Body of pancreas (tissue), 4 donors: ENCODE data around the gene DDIT3. TPM values are rescaled to one million over a fixed set of nuclear protein-coding genes. Genes with fewer than 3 reads are reported as not detected.

Source experiments
- ATAC-seq: fragments of 150-250 bp; one replicate; pipeline ENCODE4 v1.9.1; 2016
- DNase-seq, 4 donors: peaks; one replicate each; pipeline ENCODE4 v3.0.0-alpha.2; 2019
- H3K27ac ChIP-seq, 4 donors: fragments of 200-600 bp; sonication (generic); 1 replicate in 3 of 4; 2 replicates in 1 of 4; pipeline versions ENCODE4 v1.5.1 to v1.6.1; 2016 to 2019; ENCODE audit warnings: mild to moderate bottlenecking in 1 of 4, mixed read lengths in 1 of 4, moderate library complexity in 1 of 4
- H3K27me3 ChIP-seq, 2 donors: fragments of 200-600 bp; sonication (generic); one replicate each; pipeline ENCODE4 v1.6.0; 2016; ENCODE audit warnings: mild to moderate bottlenecking in 1 of 2
- H3K36me3 ChIP-seq, 2 donors: fragments of 200-600 bp; sonication (generic); replicated peaks in 1 of 2; 2 replicates each; pipeline ENCODE4 v1.5.1; 2016; ENCODE audit warnings: low read depth in 2 of 2; ENCODE audit not compliant: insufficient read depth in 1 of 2
- H3K4me1 ChIP-seq: fragments of 200-600 bp; sonication (generic); one replicate; pipeline ENCODE4 v1.6.0; 2016
- H3K4me3 ChIP-seq, 2 donors: fragments of 200-600 bp; sonication (generic); 1 replicate in 1 of 2; 2 replicates in 1 of 2; pipeline ENCODE4 v1.5.1; 2016 to 2019
- H3K9me3 ChIP-seq, 3 donors: fragments of 200-600 bp; sonication (generic); 1 replicate in 2 of 3; 2 replicates in 1 of 3; pipeline ENCODE4 v1.5.1; 2016
- CTCF ChIP-seq, 7 experiments: fragments of 450-650 bp in 4 of 7; fragments of 200-600 bp in 3 of 7; sonication (generic) in 3 of 7; IDR thresholded peaks; one replicate each; pipeline ENCODE4 v1.5.1; 2016 to 2019; ENCODE audit warnings: antibody characterized with exemption in 7 of 7
- POLR2A ChIP-seq, 3 donors: fragments of 450-650 bp; IDR thresholded peaks; one replicate each; pipeline ENCODE4 v1.6.1; 2016; ENCODE audit warnings: antibody characterized with exemption in 3 of 3, mild to moderate bottlenecking in 2 of 3
- WGBS, 2 donors: methylation state at CpG; one replicate each; pipeline ENCODE4 v1.1.5; 2017; 5-methylcytosine and 5-hydroxymethylcytosine counted together
- intact Hi-C: fragments of 100-400 bp; cut with DNase I; formaldehyde crosslinking; loops from one replicate; pipeline ENCODE4 v1.15.1; 2023
- total RNA-seq, 2 donors: library from RNA; depleted of rRNA; stranded (reverse); fragments of >200 nt; gene quantifications; one replicate each; pipeline ENCODE4 v1.1.0, GENCODE V29; 2016

Gene DDIT3
- total RNA-seq, 2 donors from 2014 or later, result 7.3 to 12.7 TPM

GRCh38 chr12:57524814-57525614, 4.7 kb upstream of the DDIT3 start:
- intact Hi-C loops, result no loop called here
- WGBS, 2 donors, result 54 to 57% methylated on average over 11 of the region's 11 CpGs
- no peak overlapping the region for H3K4me3 ChIP-seq
- no peaks in the 10 kb centered on the region for H3K27me3 ChIP-seq
- H3K27ac ChIP-seq, result peak overlapping the region in 1 of 4 donors; percentile 98
- H3K36me3 ChIP-seq, result peaks cover 4 to 12% of the 10 kb centered on the region in 2 donors
- ATAC-seq, result no peak
- DNase-seq, result no peak
- no peaks in the 10 kb centered on the region for H3K9me3 ChIP-seq
- H3K4me1 ChIP-seq, result peaks cover 43% of the 10 kb centered on the region
- TF ChIP-seq CTCF (IDR thresholded peaks at IDR 0.05) (no peak), POLR2A (IDR thresholded peaks at IDR 0.05) (no peak)

DNA sequence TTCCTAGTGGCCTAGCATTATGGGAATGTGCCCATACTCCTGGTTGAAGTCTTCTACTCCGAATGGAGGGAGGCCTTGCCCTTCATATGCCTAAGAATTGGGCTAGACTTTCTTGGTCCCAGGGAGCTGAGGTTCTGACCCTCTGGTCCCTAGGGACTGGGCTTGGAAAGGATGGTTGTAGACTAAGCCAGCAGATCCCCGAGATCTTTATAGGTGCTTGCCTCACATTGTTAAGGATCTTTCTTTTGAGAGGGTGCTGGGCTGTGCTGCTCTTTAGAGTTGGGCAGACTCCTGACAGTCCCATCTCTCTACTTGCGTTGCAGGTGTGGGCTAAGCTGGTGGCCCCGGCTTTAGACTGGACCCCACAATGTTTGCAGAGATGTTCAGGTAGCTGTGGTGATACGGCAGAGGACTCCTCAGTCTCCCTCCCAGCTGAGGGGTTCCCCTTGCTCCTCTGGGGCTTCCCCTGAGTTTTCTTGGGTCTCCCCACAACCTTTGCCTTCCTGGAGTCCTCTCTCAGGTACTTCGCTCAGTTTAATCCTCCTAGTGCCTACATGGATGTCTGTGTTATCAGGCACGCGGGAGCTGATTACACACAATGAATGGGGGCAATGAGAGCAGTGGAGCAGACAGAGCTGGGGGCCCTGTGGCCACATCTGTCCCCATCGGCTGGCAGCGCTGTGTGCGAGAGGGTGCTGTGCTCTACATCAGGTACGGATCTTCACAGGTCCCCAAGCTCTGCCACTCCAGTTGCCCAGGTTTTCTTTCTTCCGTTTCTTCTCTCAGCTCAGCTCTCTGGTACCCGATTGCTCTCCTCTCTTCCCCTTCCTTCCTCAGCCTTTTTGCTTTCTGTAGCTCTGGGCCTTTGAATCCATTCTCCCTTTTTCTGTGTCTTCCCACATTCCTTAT, 3.6 kb upstream of the DDIT3 start:
- Histone ChIP-seq H3K4me3 (peak overlapping the region in 1 of 2 donors; percentile 37), H3K27ac (peak overlapping the region; percentile 95 to 99 (median 98)), H3K4me1 (peaks cover 49% of the 10 kb centered on the region), H3K9me3 (no peaks in the 10 kb centered on the region), H3K27me3 (no peaks in the 10 kb centered on the region), H3K36me3 (peaks cover 0 to 12% of the 10 kb centered on the region in 2 donors)
- no peak for DNase-seq
- intact Hi-C loops, result no loop called here
- TF ChIP-seq CTCF (IDR thresholded peaks at IDR 0.05) (no peak), POLR2A (IDR thresholded peaks at IDR 0.05) (no peak)
- 49 to 63% methylated on average over 12 to 14 of the region's 14 CpGs for WGBS, 2 donors
- no peak for ATAC-seq

DNA sequence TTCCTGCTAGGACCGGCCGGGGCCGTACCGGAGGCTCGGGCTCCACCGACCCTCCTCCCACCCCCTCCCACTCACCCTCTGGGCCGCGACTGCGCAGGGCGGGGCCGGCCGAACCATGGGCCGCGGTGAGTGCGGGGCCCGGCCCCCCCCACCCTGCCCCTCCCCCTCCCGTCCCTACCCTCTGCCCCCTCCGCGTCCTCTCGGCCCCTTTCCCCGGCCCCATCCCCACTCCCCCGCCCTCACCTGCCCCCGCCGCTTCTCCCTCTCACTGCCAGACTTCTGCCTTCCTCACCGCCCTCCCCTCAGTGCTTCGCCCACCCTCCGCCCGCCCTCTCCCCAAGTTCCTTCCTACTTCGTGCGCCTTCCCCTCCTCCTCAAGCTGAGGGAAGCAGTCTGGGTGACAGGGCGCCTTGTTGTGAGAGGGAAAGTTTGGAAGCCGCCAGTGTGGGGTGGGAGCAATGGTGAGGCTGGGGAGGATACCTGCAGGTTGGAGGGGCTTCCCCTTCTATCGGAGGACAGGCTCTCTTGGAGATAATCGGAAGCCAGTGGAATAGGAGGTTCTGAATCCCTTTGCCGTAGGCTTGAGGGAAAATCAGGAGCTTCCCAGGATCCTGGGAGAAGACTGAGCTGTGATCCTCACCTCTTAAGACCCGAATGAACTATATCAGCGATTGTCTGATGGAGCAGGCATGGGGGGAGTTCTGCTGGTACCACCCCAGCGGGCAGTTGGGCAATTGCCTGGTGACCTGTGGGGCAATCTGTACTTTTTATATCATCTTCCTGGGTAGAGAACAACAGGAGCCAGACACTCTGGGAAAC, 2.8 kb upstream of the DDIT3 start:
- H3K27ac ChIP-seq, result peak overlapping the region; percentile 95 to 99 (median 98)
- H3K9me3 ChIP-seq, result no peaks in the 10 kb centered on the region
- H3K27me3 ChIP-seq, result no peaks in the 10 kb centered on the region
- peak in 2 of 7 experiments; percentile 8 to 11 for TF ChIP-seq CTCF (IDR thresholded peaks at IDR 0.05)
- TF ChIP-seq POLR2A (IDR thresholded peaks at IDR 0.05), result no peak
- 1% methylated on average over 27 to 32 of the region's 38 CpGs for WGBS, 2 donors
- DNase-seq, result peak; percentile 48 to 74 (median 56)
- peak overlapping the region; percentile 37 to 96 for H3K4me3 ChIP-seq
- H3K36me3 ChIP-seq, result peaks cover 0 to 11% of the 10 kb centered on the region in 2 donors
- intact Hi-C loops, result no loop called here
- H3K4me1 ChIP-seq, result peaks cover 58% of the 10 kb centered on the region
- ATAC-seq, result no peak

- H3K27ac ChIP-seq, result peak within 1 kb of the TSS; percentile 95 to 99 (median 98)
These were observed 1.9 kb upstream of the DDIT3 start, which contains the start of gene MBD6 for GRCh38 chr12:57522011-57522886. Gene MBD6 (plus strand): TSS chr12:57522824. CDS start chr12:57524304, 1,480 bp downstream.

More at GRCh38 chr12:57522011-57522886, 1.9 kb upstream of the DDIT3 start, which contains the start of gene MBD6:
- peak in 1 of 7 experiments; percentile 2 for TF ChIP-seq CTCF (IDR thresholded peaks at IDR 0.05)
- peak; percentile 54 to 80 (median 79) for TF ChIP-seq POLR2A (IDR thresholded peaks at IDR 0.05)
- Histone ChIP-seq H3K4me3 (peak within 1 kb of the TSS; percentile 37 to 96), H3K4me1 (peaks cover 67% of the 10 kb centered on the region), H3K9me3 (no peaks in the 10 kb centered on the region), H3K27me3 (no peaks in the 10 kb centered on the region), H3K36me3 (peaks cover 0 to 6% of the 10 kb centered on the region in 2 donors)
- intact Hi-C loops, result no loop called here
- DNase-seq (peak; percentile 94 to 96 (median 95)), ATAC-seq (peak; percentile 58)
- WGBS, 2 donors, result 0 to 1% methylated on average over 19 to 52 of the region's 57 CpGs
